HG03575 (cell line): ENCODE data around the gene RPL36A.

Experiments
- ATAC-seq: cut with Tn5 transposase; IDR thresholded peaks from one replicate; pipeline ENCODE4 v1.9.1; 2021; ENCODE audit not compliant: unreplicated experiment, insufficient number of reproducible peaks, low FRiP score; ENCODE audit errors: extremely low read depth

Gene RPL36A

GRCh38 chrX:101417981-101418841 is 27.4 kb downstream of the RPL36A start:
- no peak for ATAC-seq

GRCh38 chrX:101419489-101419888 is 28.7 kb downstream of the RPL36A start:
- ATAC-seq, result no peak

GRCh38 chrX:101427954-101428353 is 37.1 kb downstream of the RPL36A start:
- no peak for ATAC-seq

GRCh38 chrX:101429934-101430333 is 39.1 kb downstream of the RPL36A start:
- no peak for ATAC-seq

GRCh38 chrX:101430457-101431078 is 39.8 kb downstream of the RPL36A start:
- ATAC-seq, result peak; percentile 89

GRCh38 chrX:101442085-101442484 is 51.3 kb downstream of the RPL36A start:
- ATAC-seq, result no peak
